HL-60 (cell line): Measurements from ENCODE around the gene TRIM44.

Source experiments
- DNase-seq, 2 experiments: peaks; one replicate each; pipeline ENCODE4 v3.0.0-alpha.2; 2010 to 2020; ENCODE audit warnings: low read depth in 1 of 2, low spot score in 1 of 2
- H3K27ac ChIP-seq: fragments of 250-450 bp; sonication (Bioruptor Pico); replicated peaks from 2 replicates; pipeline ENCODE4 v1.5.1; 2020; ENCODE audit warnings: mild to moderate bottlenecking, moderate library complexity
- H3K27me3 ChIP-seq: fragments of 250-450 bp; sonication (Bioruptor Pico); 2 replicates; pipeline ENCODE4 v1.5.1; 2021; ENCODE audit warnings: mild to moderate bottlenecking, moderate library complexity; ENCODE audit not compliant: insufficient read depth, poor library complexity, severe bottlenecking
- H3K4me3 ChIP-seq: replicated peaks from 2 replicates; pipeline ENCODE4 v1.5.1; 2011; ENCODE audit warnings: mild to moderate bottlenecking, control low read depth, low read length; ENCODE audit not compliant: insufficient read depth
- CTCF ChIP-seq: IDR thresholded peaks from one replicate; pipeline ENCODE4 v1.5.1; 2011; ENCODE audit warnings: low read length, control low read depth, inconsistent platforms; ENCODE audit not compliant: insufficient read depth
- GABPA ChIP-seq: IDR thresholded peaks from 2 replicates; pipeline ENCODE4 v1.6.1; 2012; ENCODE audit warnings: low read depth
- POLR2AphosphoS5 ChIP-seq: IDR thresholded peaks from 2 replicates; pipeline ENCODE4 v1.6.1; 2012; ENCODE audit warnings: low read depth
- REST ChIP-seq: IDR thresholded peaks from 2 replicates; pipeline ENCODE4 v1.6.1; 2012; ENCODE audit warnings: low read depth; ENCODE audit not compliant: insufficient replicate concordance
- SPI1 ChIP-seq: IDR thresholded peaks from 2 replicates; pipeline ENCODE4 v1.6.1; 2012; ENCODE audit warnings: low read depth, mild to moderate bottlenecking, borderline replicate concordance

The TRIM44 gene

GRCh38 chr11:35671396-35672127, 9.0 kb downstream of the TRIM44 start:
- no peaks in the 10 kb centered on the region for H3K27me3 ChIP-seq
- DNase-seq = no peak
- TF ChIP-seq CTCF (no peak), GABPA (no peak), POLR2AphosphoS5 (no peak), SPI1 (no peak), REST (no peak)
- H3K4me3 ChIP-seq = no peak overlapping the region
- no peak overlapping the region for H3K27ac ChIP-seq

GRCh38 chr11:35672608-35673007, 10.0 kb downstream of the TRIM44 start:
- TF ChIP-seq CTCF = no peak
- no peak for TF ChIP-seq SPI1
- TF ChIP-seq GABPA = no peak
- TF ChIP-seq POLR2AphosphoS5 = no peak
- no peak for TF ChIP-seq REST
- Histone ChIP-seq H3K27me3 (no peaks in the 10 kb centered on the region), H3K4me3 (no peak overlapping the region), H3K27ac (no peak overlapping the region)
- no peak for DNase-seq

- no peak overlapping the region for H3K27ac ChIP-seq
- TF ChIP-seq SPI1 (no peak), GABPA (no peak), CTCF (no peak)
Observed at GRCh38 chr11:35675901-35676610, 13.5 kb downstream of the TRIM44 start.

More at GRCh38 chr11:35675901-35676610, 13.5 kb downstream of the TRIM44 start:
- H3K27me3 ChIP-seq = no peaks in the 10 kb centered on the region
- no peak overlapping the region for H3K4me3 ChIP-seq
- no peak for DNase-seq
